Measurements from ENCODE around the gene PLA2G2F.

PLA2G2F gene

DNA sequence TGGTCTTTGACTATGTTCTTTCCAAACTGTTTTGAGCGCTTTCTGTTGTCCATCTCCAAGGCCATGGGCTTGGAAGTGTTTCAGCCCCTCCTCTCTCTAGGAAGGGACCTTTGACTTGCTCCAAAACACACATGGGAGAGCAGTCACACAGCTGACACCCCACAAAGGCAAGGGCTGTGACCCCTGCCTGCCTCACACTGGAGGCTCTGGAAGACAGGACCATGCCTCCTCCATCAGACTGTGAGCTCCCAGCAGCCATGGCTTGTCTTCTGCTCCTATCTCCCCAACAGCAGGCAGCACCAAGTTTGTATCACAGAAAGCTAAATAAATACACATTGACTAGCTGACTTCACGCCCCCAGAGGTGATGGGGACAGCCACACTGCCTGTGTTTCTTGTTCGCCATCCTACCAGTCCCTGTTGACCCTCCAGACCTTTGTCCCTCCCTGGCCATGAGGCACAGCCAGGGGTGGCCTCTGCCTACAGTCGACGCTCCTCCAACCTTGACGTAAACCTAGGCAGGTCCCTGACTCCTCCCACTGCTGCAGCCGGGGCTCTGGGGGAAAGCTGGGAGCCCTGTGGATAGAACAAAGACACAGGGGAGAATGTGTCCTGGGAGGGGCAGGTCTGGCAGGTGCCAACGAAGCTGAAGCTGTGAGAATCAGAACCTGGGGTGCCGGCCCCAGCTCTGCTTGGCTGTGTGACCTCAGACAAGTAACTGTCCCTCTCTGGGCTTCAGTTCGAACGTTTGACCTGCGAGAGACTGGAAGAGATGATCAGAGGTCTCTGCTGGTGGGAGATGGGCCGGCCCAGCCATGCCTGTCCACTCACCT is 4.8 kb downstream of the PLA2G2F start:
- no peak for DNase-seq

DNA sequence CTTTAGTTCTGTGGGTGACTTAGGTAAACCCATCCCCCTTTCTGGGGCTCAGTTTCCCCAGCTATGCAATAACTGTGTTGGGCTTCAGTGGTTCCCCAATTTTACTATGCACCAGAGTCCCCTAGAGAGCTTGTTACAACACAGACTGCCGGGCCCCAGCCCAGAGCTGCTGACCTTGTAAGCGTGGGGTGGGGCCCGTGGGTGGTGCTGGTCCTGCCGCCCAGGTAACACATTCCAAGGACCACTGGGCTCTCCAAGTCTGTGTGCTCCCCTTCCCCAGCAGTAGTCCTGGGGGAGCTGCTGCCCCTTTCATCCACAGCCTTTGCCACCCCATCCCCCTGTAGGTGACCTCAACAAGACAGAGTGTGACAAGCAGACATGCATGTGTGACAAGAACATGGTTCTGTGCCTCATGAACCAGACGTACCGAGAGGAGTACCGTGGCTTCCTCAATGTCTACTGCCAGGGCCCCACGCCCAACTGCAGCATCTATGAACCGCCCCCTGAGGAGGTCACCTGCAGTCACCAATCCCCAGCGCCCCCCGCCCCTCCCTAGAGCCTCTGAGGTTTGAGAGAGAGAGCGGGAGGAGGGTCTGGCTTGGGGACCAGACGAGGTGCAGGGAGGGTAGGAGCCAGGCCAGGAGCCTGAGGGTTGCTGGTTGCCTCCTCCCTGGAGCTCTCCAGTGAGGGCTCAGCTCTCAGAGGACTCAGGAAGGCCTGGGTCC is 8.9 kb downstream of the PLA2G2F start:
- DNase-seq: no peak

DNA sequence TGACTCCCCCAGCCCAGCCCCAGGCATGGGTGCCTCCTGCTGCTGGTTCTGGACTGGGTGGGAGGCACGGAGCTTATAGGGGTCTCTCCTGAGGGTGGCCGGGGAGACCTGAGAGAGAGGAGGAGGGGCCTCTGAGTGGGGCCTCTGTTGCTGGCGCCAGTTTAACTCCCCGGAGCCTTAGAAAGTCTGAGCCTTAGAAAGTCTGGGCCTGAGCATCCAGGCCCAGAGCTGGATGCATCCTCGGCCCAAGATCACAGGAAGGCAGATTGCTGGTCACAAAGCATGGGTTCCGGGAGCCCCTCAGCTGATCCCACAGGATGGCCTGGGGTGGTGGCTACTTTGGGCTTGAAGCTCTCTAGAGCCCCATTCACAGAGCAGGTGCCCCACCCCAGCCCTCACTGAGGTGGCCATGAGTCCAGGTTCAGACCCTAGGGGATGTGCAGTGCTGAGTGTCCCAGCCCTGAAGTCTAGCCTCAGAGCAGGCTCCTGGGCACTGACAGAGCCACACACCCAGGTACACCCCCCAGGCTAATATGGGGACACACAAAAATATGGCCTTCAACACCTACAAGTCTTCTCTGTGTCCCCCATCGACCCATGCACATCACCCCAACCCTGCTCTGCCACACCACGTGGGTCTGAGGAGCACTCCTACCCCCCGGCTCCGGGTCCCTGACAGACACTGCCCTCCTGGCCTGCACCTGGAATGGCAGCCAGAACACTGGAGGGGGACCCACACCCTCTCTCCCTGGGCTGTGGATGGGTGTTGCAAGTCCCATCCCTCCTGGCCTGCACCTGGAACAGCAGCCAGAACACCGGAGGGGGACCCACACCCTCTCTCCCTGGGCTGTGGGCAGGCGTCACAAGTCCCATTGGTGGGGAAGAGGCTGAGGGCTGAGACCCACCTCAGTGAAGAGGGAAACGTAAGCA is 9.7 kb downstream of the PLA2G2F start:
- DNase-seq: no peak

DNA sequence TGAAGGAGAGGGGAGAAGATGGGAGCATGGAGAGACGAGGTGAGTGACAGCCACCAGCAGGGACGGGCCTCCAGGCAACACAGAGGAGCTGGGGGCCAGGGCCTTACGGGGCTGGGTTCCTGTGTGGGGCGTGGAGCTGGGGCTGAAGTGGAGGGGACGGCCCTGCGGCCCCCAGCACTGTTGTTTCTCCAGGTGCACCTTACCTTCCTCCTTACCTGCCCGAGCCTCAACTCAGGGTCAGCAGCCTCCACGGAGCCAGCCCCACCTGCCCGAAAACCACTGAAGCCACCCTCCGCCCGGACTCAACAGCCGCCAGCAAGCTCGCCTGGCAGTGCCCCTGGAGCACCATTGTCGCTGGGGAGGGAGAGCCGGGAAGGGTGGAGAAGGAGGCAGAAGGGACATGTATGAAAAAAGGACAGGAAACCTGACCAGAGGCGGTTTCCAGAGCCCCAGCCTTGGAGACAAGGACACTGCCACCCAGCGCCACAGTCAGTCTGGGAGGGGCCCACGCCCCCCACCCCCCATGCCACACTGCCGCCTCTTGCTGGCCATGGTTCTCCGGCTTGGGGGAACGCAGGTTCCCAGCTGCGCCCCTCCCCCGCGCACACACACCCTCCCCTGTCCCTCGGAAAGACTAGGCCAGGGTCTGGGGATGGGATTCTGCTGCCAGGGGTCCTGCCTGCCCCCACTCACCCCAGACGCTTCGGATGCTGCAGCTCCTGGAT is 10.6 kb downstream of the PLA2G2F start:
- no peak for DNase-seq

DNA sequence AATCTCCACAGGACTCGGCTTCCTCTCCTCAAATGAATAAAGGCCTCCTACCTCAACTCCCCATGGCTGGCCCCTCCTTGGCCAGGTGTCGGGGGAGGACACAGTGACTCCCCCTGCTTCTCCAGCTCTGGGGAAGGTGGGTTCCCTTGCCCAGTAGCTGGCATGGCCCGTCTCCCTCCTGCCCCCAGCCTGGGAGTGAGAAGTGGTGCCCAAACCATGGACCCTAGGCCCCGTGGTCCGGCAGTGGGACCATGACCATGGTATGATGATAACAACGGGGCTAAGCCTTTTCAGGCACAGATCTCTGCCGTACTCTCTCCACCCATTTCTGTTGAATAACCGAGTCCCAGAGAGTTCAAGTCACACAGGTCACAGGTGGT is 11.2 kb downstream of the PLA2G2F start:
- DNase-seq: no peak

DNA sequence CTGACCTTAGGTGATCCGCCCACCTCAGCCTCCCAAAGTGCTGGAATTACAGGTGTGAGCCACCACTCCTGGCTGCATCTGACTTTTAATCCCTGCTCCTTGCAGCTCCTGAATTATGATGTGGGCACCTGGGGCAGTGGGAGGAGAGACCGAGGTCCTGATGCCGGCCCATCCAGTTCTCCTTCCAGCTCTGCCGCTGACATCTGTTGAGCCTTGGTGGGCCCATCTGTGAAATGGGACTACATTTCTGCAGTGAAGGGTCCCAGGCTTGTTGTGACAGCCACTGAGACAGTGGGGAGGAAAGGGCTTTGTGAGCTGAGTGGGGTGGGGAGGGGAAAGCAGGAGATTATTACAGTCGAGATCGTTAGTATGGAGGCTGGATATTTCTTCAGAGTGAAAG is 11.8 kb downstream of the PLA2G2F start:
- DNase-seq: no peak

DNA sequence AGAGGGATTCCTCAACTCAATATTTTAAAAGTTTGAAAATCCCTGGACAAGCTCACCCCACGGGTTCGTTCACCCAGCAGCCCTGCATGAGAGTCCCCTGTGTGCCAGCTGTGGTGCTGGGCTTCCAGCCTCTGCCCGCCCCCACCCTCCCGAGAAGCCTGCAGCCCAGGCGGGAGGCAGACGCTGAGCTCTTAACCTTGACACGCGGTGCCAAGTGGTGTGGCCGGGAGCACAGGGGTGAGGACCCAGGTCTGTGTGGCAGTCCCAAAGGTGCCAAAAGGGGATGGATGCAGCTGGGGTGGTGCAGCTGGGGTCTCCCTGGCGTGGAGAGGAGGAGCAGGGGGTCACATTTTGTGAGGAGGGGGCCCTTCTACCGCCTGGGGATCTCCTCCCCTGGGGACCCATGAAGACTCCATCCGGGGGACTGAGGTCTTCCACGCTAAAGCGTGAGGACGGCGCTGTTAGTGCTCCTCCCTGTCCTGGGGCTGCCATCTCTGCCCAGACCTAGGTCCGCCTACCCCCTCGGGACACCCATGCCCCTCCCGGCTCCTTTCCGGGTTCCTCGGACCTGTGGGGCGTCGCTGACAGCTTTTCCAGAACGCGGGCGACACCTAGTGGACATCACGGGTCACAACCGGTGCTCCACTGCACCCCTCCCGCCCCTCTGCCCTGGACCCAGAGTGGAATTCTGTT is 12.9 kb downstream of the PLA2G2F start:
- DNase-seq: peak; percentile 43

DNA sequence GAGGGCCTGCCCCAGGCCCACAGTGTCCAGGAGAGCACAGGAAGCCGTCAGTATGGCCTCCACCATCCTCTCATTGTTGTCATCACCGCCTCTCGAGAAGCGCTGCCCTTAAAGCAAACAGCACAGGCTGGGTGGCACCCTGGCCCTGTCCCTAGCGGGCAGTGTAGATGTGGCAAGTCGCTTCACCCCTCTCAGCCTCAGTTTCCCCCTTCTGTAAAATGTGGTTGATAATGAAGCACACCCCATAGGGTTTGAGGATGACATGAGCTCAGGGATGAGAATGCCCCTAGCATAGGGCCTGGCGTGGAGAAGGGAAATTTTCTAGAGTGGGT is 13.4 kb downstream of the PLA2G2F start:
- DNase-seq: no peak

DNA sequence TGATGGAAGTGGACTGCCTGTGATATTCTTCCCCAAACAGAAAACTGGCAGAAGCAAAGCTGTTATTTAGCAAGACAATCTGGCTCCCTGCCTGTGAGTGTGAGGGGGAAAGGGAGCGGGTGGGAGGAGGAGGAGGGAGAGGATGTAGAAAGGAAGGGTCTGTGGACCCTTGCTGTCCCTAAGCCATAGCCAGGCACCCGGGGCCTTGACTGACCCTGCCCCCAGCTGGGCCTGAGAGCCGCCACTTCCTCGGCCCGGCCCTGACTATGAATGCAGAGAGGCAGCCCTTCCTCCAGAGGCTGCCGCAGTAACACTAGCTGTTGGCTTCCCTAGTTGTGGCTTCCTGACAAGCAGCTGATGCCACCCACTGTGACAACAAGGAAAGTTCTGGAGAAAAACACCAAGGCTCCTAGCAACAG is 13.9 kb downstream of the PLA2G2F start:
- no peak for DNase-seq

DNA sequence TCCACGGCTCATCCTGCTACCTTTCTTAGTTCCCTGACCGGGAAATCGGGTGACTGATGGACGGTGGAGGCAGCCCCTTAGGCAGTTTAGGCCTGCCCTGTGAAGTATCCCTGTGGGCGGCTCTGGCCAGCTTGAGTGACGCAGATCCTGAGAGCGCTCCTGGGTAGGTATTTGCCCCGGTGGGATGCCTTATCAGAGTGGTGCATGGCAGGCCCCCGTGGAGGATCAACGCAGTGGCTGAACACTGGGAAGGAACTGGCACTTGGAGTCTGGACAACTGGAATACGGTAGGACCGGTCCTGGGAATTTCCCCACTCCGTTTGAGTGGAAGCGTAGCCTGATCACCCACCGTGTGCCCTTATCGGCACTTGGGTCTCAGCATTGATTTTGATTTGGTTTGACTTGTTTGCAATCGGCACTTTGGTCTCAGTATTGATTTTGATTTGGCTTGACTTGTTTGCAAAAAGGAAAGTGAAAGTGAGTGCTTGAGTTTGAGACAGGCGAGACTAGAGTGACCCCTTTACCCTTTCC is 15.2 kb downstream of the PLA2G2F start:
- no peak for DNase-seq

DNA sequence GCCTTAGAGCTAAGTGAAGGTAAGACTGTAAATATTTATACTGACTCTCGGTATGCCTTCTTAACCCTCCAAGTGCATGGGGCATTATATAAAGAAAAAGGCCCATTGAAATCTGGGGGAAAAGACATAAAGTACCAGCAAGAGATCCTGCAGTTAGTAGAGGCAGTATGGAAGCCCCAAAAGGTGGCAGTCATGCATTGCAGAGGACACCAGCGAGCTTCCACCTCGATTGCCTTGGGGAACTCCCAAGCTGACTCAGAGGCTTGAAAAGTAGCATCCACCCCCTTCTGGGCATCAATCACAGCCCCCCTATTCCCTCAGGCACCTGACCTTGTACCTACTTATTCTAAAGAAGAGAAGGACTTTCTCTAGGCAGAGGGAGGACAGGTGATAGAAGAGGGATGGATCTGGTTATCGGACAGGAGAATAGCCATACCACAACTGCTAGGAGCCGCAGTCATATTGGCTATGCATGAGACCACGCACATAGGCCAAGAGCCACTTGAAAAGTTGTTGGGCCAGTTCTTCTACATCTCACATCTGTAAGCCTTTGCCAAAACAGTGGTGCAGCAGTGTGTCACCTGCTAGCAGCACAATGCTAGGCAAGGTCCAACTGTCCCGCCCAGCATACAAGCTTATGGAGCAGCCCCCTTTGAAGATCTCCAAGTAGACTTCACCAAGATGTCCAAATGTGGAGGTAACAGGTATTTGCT is 19.4 kb downstream of the PLA2G2F start:
- DNase-seq: no peak

DNA sequence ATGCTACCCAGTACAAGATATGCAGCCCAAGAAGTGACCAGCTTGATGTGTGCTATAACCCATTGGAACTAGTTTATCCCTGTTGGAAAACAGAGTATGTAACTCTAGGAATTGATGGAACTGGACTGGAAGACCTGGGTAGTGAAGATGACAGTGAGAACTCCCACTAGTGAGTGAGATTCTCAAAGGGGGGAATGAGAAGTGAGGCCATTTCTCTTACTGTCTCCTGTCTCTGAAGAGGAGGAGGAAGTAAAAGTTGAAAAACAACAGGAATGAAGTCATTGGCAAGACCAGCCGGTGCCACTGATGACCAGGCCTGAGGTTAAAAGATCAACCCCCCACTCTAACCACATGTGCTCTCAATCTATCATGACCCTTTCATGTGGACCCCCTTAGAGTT is 20.9 kb downstream of the PLA2G2F start:
- DNase-seq: no peak

DNA sequence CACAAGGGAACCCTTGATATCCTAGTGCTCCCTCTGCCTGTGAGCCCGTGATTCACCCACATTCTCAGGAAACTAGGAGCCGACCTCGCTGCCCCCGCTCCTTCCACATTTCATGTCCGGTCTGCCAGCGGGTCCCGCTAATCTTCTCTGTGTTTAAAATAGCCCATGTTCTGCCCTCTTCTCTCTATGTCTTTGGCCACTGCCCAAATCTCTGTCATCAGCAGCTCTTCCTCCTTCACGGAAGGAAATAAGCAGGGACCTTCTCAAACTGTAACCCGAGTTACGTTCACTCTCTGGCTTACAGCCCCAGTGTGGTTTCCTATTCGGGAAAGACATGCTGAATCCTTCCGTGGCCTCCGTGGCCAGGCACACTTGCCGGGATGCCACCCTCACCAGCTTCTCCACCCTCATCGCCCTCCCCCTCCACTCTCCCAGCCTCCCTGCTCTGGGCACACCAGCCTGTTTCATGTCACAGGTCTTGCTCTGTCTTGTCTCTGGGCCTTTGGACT is 25.6 kb downstream of the PLA2G2F start:
- DNase-seq: no peak

DNA sequence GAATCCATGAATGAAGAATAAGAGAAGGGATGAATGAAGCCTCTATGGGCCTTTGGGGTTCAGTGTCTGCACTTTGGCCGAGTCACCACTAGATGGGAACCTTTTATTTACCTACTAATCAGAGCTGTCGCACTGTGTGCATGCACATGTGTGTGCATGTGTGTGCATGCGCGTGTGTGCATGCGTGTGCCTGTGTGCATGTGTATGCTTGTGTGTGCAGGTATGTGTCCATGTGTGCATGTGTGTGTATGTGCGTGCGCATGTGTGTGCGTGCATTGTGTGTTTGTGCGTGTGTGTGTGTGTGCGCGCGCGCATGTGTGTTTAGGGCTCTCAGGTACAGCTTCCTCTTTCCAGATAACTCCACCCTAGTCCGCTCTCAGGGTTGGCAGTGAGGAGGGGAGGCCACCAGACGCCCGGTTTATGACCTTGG is 26.4 kb downstream of the PLA2G2F start:
- DNase-seq: no peak

DNA sequence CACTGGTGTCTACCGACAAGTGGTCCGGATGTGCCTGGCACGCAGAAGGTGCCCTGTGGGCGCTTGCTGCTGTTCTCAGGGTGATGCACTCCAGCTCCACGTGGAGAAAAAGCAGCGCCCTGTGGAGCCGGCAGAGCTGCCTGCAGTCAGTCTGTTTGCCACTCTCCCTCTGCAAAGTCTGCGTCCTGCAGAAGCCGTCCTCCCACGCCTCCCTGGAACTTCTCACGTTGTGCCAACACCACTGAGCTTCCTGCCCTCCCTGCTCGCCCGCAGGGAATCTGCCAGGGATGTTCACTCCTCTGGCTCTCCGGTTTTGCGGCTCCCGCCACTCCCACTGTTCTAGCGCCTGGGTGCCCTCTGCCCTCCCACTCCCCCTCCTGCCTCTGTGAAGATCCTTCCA is 26.9 kb downstream of the PLA2G2F start:
- DNase-seq: no peak

DNA sequence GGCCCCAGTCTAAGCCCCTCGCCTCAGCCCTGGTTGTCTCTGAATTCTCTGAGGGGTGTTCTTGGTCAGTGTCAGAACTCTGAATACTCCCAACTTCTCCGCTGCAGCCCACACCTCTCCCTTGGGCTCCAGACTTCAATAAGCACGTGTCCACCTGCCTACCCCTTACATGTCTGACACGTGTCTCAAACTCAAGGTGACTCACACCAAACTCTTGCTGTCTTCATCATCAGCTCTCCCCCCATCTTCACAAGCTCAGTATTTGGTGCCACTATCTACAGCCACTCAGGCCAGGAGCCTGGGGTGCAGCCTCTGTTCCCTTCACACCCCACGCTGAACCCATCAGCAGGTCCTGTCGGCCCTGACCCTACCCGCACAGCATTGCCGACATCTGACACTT is 28.0 kb downstream of the PLA2G2F start:
- no peak for DNase-seq

DNA sequence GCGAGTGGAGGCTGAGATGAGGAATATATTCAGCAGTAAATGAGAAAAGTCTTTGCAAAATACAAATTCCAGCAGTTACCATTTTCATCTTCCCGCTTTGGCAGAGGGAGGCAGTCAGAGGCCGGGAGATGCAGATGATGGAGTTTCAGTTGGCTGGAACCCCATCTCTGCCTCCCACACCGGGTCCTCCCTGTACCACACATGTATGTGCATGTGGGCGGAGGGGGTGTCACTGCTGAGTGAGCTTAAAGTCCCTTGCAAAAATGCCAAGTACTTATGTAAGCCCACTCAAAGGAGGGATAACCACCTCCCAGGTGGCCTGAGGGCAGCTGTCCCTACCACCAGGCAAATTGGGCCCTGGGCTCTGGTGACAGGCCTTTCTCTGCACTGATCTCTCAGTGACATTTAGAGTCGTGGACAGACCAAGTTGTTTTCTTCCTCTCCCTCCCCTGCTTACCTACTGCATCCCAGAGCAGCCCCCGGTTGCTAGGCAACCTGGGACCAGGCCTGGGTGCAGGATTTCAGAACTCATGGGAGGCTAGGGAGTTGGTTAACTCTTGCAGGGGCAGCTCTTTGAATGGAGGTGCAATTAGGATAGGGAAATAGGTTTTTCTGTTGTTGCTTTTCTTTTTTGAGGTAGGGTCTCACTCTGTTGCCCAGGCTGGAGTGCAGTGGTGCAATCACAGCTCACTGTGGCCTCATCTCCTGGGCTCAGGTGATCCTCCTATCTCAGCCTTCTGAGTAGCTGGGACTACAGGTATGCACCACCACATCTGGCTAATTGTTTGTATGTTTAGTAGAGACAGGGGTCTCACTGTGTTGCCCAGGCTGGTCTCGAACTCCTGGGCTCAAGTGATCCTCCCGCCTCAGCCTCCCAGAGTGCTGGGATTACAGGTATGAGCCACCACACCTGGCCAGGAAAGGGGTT is 29.7 kb downstream of the PLA2G2F start:
- no peak for DNase-seq

DNA sequence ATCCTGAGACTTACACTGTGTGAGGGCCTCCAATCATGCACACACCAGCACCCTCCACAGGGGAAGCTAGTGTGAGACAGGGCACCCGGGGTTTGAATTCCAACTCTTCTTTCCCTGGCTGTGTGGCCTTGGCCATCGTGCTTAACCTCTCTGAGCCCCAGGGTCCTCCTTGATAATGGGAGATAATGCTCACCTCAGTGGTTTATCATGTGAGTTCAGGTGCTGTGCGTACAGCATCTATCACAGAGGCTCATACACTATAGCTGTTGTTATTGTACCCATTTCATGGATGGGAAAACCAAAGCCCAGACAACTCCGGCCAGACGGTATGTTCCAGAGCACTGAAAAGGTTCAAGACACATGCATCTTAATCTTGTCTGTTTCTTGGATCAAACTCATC is 30.8 kb downstream of the PLA2G2F start:
- DNase-seq: no peak

DNA sequence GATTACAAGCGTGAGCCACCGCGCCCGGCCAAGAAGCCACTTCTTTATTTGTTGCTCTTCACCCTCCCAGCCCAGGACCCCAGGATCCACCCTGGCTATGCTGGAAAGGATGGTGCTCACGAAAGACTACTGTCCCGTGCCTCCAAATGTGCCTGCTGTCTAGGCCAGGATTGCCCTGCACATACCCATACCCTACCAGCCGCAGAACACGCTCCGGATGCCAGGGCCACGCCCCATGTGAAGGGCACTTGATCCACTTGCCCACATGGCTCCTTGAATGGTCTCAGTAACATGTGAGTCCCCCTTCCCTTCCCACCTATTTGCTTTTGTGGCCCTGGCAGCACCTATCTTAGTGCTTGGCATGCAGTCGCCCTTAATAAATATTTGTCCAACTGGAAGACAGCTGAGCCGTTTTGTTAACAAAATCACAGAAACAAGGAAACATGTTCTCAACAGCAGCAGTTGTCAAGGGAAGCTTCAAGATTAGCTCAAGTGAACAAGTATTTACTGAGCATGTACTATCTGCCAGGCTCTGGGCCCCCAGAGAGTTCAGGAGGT is 33.0 kb downstream of the PLA2G2F start:
- DNase-seq: no peak
